PC-3 (cell line): ENCODE results near the gene MYH7B.

Source experiments
- EZH2 ChIP-seq: fragments of 300-600 bp; sonication (generic); IDR thresholded peaks from one replicate; pipeline ENCODE4 v1.6.1; 2017; ENCODE audit warnings: antibody characterized with exemption, mild to moderate bottlenecking, low read length; ENCODE audit not compliant: unreplicated experiment
- TF ChIP-seq, protein P1 (sequence below): fragments of 300-600 bp; sonication (generic); conservative IDR thresholded peaks from 2 replicates; pipeline ENCODE4 v1.5.1; 2017; ENCODE audit warnings: antibody characterized with exemption, low read depth, mild to moderate bottlenecking, low read length

DNA sequence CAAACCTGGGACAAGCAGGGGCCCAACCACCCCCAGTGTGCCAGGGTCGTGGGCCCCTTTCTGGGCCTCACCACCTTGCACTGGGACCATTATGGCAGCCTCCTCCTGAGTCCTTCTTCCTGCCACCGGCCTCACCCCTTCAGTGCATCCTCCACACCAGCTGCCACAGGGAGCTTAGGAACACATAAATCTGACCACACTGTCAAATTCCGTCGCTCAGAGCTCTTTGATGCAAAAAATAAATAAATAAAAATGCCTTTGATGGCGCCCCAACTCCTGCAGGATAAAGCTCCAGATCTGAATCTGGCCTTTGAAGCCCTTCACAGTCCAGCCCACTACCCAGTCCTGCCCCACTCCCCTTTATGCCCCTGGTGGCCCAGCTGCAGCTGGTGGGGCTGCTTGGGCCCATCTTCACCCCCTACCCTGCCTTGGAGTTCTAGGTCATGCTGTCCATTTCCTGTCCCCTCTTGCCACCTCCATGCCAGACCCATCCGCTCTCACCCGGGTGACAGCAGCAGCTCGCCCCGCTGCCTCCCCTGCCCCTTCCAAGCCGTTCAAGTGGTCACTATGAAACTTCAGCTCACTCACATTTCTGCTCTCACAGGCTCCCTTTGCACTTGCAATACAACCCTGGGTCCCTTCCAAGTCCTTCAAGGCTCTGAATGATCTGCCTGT, 16.0 kb downstream of the MYH7B start:
- no peak for TF ChIP-seq EZH2
- TF ChIP-seq, protein P1, sequence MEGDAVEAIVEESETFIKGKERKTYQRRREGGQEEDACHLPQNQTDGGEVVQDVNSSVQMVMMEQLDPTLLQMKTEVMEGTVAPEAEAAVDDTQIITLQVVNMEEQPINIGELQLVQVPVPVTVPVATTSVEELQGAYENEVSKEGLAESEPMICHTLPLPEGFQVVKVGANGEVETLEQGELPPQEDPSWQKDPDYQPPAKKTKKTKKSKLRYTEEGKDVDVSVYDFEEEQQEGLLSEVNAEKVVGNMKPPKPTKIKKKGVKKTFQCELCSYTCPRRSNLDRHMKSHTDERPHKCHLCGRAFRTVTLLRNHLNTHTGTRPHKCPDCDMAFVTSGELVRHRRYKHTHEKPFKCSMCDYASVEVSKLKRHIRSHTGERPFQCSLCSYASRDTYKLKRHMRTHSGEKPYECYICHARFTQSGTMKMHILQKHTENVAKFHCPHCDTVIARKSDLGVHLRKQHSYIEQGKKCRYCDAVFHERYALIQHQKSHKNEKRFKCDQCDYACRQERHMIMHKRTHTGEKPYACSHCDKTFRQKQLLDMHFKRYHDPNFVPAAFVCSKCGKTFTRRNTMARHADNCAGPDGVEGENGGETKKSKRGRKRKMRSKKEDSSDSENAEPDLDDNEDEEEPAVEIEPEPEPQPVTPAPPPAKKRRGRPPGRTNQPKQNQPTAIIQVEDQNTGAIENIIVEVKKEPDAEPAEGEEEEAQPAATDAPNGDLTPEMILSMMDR = no peak
